Gastroesophageal sphincter (tissue), 3 donors: ENCODE data around the gene DCXR.

ENCODE experiments used
- CTCF ChIP-seq, 4 experiments: fragments of 200-600 bp in 2 of 4; fragments of 450-650 bp in 2 of 4; sonication (generic) in 1 of 4; IDR thresholded peaks; one replicate each; pipeline ENCODE4 v1.5.1; 2017 to 2019; ENCODE audit warnings: antibody characterized with exemption in 4 of 4, mild to moderate bottlenecking in 2 of 4, moderate library complexity in 2 of 4
- POLR2A ChIP-seq, 2 donors: fragments of 450-650 bp; IDR thresholded peaks; one replicate each; pipeline ENCODE4 v1.6.1; 2017; ENCODE audit warnings: antibody characterized with exemption in 2 of 2, mild to moderate bottlenecking in 2 of 2, moderate library complexity in 1 of 2

GRCh38 chr17:82034371-82035011 lies 3.0 kb downstream of the DCXR start:
- no peak for TF ChIP-seq CTCF (IDR thresholded peaks at IDR 0.05)
- TF ChIP-seq POLR2A (IDR thresholded peaks at IDR 0.05): no peak
